ENCODE measurements around the gene WIPF3.

DNA sequence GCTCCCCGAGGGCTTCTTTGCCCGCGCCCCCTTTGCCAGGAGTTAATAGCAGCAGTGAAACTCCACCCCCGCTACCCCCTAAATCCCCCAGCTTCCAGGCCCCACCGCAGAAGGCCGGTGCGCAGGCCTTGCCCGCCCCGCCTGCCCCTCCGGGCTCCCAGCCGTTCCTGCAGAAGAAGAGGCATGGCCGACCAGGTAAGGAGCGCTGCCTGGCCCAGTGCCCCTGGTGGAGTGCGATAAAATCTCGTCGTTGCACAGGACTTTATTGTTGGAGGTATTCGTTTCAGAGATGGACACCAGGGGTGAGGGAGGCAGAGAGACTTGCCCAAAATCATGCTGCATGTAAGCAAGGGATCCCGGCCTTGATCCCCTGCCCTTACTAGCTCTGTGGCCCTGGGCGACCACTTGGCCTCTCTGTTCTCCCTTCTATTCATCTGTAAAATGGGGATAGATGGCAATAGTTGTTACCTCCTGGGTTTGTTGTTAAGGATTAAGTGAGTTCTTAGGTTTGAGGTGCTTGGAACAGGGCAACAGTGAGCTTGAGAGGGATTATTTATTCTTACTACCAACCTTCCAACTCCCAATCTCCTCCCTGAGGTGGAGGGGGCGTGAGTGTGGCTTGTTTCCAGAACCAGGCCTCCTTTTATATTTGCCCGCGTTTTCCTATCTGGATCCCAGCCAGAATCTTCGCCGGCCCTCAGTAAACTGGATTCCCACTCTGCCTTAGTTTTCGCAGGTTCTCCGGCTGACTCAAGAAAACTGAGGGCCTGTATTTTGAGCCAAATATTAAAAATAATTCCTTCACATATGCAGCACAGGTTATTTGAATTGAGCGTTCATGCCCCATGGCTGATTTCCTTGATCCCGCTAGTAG is 78.3 kb downstream of the WIPF3 start:
- TF ChIP-seq, protein P1, sequence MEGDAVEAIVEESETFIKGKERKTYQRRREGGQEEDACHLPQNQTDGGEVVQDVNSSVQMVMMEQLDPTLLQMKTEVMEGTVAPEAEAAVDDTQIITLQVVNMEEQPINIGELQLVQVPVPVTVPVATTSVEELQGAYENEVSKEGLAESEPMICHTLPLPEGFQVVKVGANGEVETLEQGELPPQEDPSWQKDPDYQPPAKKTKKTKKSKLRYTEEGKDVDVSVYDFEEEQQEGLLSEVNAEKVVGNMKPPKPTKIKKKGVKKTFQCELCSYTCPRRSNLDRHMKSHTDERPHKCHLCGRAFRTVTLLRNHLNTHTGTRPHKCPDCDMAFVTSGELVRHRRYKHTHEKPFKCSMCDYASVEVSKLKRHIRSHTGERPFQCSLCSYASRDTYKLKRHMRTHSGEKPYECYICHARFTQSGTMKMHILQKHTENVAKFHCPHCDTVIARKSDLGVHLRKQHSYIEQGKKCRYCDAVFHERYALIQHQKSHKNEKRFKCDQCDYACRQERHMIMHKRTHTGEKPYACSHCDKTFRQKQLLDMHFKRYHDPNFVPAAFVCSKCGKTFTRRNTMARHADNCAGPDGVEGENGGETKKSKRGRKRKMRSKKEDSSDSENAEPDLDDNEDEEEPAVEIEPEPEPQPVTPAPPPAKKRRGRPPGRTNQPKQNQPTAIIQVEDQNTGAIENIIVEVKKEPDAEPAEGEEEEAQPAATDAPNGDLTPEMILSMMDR (IDR thresholded peaks at IDR 0.05; ENCODE audit: low read depth, low read length, poor library complexity, severe bottlenecking) = no peak
- no peak for TF ChIP-seq EZH2phosphoT487 (IDR thresholded peaks at IDR 0.05; ENCODE audit: borderline replicate concordance, low read length)
